ENCODE measurements around the gene FNDC1. TPM values are rescaled to one million over a fixed set of nuclear protein-coding genes. Genes with fewer than 3 reads are reported as not detected.

Gene FNDC1
- total RNA-seq, 1 donor from 2014 or later = 6.3 TPM

DNA sequence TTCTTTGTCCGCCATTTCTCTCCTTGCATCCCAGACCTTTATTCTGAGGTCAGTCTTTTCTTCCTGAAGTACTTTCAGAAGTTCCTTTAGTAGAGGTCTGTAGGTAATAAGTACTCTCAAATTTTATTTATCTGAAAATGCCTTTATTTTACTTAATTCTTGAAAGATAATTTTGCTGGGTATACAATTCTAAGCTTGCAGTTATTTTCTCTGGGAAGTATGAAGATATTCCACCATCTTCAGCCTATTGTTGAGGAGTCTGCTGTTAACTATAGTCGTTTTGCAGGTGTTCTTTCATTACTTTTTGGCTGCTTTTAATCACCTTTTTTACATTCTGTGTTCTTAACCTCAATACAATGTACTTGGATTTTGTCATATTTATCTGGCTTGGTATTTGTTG, 13.5 kb upstream of the FNDC1 start:
- H3K9ac ChIP-seq (ENCODE audit: low read length) = no peak overlapping the region
- no peak overlapping the region for H2AFZ ChIP-seq (ENCODE audit: low read depth, low read length)
- H3K9me3 ChIP-seq (ENCODE audit: insufficient read depth, low read depth, low read length) = peaks cover 3% of the 10 kb centered on the region
- Mint-ChIP-seq H3K4me3 (ENCODE audit: unreplicated experiment) (no peak overlapping the region), H3K36me3 (ENCODE audit: low read depth, unreplicated experiment) (no peaks in the 10 kb centered on the region), H3K9me3 (ENCODE audit: unreplicated experiment) (peaks cover 7% of the 10 kb centered on the region), H3K27ac (ENCODE audit: unreplicated experiment) (no peak overlapping the region), H3K4me1 (ENCODE audit: low read depth, unreplicated experiment) (no peaks in the 10 kb centered on the region), H3K27me3 (ENCODE audit: low read depth, unreplicated experiment) (no peaks in the 10 kb centered on the region)
- TF ChIP-seq, protein P1, sequence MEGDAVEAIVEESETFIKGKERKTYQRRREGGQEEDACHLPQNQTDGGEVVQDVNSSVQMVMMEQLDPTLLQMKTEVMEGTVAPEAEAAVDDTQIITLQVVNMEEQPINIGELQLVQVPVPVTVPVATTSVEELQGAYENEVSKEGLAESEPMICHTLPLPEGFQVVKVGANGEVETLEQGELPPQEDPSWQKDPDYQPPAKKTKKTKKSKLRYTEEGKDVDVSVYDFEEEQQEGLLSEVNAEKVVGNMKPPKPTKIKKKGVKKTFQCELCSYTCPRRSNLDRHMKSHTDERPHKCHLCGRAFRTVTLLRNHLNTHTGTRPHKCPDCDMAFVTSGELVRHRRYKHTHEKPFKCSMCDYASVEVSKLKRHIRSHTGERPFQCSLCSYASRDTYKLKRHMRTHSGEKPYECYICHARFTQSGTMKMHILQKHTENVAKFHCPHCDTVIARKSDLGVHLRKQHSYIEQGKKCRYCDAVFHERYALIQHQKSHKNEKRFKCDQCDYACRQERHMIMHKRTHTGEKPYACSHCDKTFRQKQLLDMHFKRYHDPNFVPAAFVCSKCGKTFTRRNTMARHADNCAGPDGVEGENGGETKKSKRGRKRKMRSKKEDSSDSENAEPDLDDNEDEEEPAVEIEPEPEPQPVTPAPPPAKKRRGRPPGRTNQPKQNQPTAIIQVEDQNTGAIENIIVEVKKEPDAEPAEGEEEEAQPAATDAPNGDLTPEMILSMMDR (IDR thresholded peaks at IDR 0.05; ENCODE audit: insufficient read depth, low read depth, low read length) = no peak
- no peak for TF ChIP-seq EZH2 (IDR thresholded peaks at IDR 0.05; ENCODE audit: insufficient read depth, low read length)
- H3K79me2 ChIP-seq (ENCODE audit: insufficient read depth, low read length) = no peaks in the 10 kb centered on the region
- FAIRE-seq (no peak), DNase-seq (ENCODE audit: low read depth) (no peak)
- no peaks in the 10 kb centered on the region for H3K27me3 ChIP-seq (ENCODE audit: insufficient read depth, low read length)
- H3K4me2 ChIP-seq (ENCODE audit: low read length) = no peak overlapping the region
- H4K20me1 ChIP-seq (ENCODE audit: insufficient read depth, low read length) = no peaks in the 10 kb centered on the region
- H3K36me3 ChIP-seq (ENCODE audit: insufficient read depth, low read length) = no peaks in the 10 kb centered on the region
- H3K27ac ChIP-seq (ENCODE audit: low read depth, low read length) = no peak overlapping the region
- H3K4me3 ChIP-seq (ENCODE audit: insufficient read depth, low read depth, low read length) = no peak overlapping the region
- no peaks in the 10 kb centered on the region for H3K4me1 ChIP-seq (ENCODE audit: insufficient read depth, low read length)

- H3K9me3 Mint-ChIP-seq (ENCODE audit: unreplicated experiment) = peaks cover 7% of the 10 kb centered on the region
- DNase-seq (ENCODE audit: low read depth) (no peak), FAIRE-seq (no peak)
- no peaks in the 10 kb centered on the region for H3K27me3 Mint-ChIP-seq (ENCODE audit: low read depth, unreplicated experiment)
- no peak overlapping the region for H3K4me3 ChIP-seq (ENCODE audit: insufficient read depth, low read depth, low read length)
- no peaks in the 10 kb centered on the region for H4K20me1 ChIP-seq (ENCODE audit: insufficient read depth, low read length)
- H3K79me2 ChIP-seq (ENCODE audit: insufficient read depth, low read length) = no peaks in the 10 kb centered on the region
- no peaks in the 10 kb centered on the region for H3K36me3 Mint-ChIP-seq (ENCODE audit: low read depth, unreplicated experiment)
- TF ChIP-seq, protein P1 (IDR thresholded peaks at IDR 0.05; ENCODE audit: insufficient read depth, low read depth, low read length) = no peak
- no peak for TF ChIP-seq EZH2 (IDR thresholded peaks at IDR 0.05; ENCODE audit: insufficient read depth, low read length)
- H2AFZ ChIP-seq (ENCODE audit: low read depth, low read length) = no peak overlapping the region
- H3K4me1 Mint-ChIP-seq (ENCODE audit: low read depth, unreplicated experiment) = no peaks in the 10 kb centered on the region
- H3K4me2 ChIP-seq (ENCODE audit: low read length) = no peak overlapping the region
- H3K9me3 ChIP-seq (ENCODE audit: insufficient read depth, low read depth, low read length) = peaks cover 5% of the 10 kb centered on the region
- no peak overlapping the region for H3K27ac ChIP-seq (ENCODE audit: low read depth, low read length)
- H3K36me3 ChIP-seq (ENCODE audit: insufficient read depth, low read length) = no peaks in the 10 kb centered on the region
- H3K9ac ChIP-seq (ENCODE audit: low read length) = no peak overlapping the region
- H3K27me3 ChIP-seq (ENCODE audit: insufficient read depth, low read length) = no peaks in the 10 kb centered on the region
- no peak overlapping the region for H3K4me3 Mint-ChIP-seq (ENCODE audit: unreplicated experiment)
- no peaks in the 10 kb centered on the region for H3K4me1 ChIP-seq (ENCODE audit: insufficient read depth, low read length)
- no peak overlapping the region for H3K27ac Mint-ChIP-seq (ENCODE audit: unreplicated experiment)
Measured at GRCh38 chr6:159156089-159156488, 13.1 kb upstream of the FNDC1 start.

DNA sequence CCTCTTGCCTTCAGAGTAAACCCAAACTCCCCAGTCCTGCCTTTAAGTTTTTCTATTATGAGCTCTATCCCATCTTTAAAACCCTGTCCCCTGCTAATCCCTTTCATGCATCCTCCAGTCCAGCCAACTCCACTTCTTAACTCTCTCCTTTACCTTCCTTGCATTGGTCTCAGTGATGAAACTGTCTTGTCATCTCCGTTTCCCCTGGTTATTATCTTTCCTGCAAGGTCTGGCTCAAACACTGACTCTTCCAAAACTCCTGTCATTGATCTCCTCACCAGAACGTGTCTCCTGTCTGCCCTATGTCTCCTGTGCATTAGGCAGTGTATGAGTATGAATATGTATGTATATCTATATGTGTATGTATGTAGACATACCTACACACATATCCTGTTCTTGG, 11.8 kb upstream of the FNDC1 start:
- no peak overlapping the region for H3K4me3 ChIP-seq (ENCODE audit: insufficient read depth, low read depth, low read length)
- FAIRE-seq (no peak), DNase-seq (ENCODE audit: low read depth) (no peak)
- Mint-ChIP-seq H3K4me3 (ENCODE audit: unreplicated experiment) (no peak overlapping the region), H3K36me3 (ENCODE audit: low read depth, unreplicated experiment) (no peaks in the 10 kb centered on the region), H3K27ac (ENCODE audit: unreplicated experiment) (no peak overlapping the region), H3K4me1 (ENCODE audit: low read depth, unreplicated experiment) (no peaks in the 10 kb centered on the region), H3K27me3 (ENCODE audit: low read depth, unreplicated experiment) (peaks cover 3% of the 10 kb centered on the region), H3K9me3 (ENCODE audit: unreplicated experiment) (peaks cover 10% of the 10 kb centered on the region)
- TF ChIP-seq EZH2 (IDR thresholded peaks at IDR 0.05; ENCODE audit: insufficient read depth, low read length) = no peak
- TF ChIP-seq, protein P1 (IDR thresholded peaks at IDR 0.05; ENCODE audit: insufficient read depth, low read depth, low read length) = no peak
- no peaks in the 10 kb centered on the region for H3K27me3 ChIP-seq (ENCODE audit: insufficient read depth, low read length)
- H3K79me2 ChIP-seq (ENCODE audit: insufficient read depth, low read length) = no peaks in the 10 kb centered on the region
- no peak overlapping the region for H3K9ac ChIP-seq (ENCODE audit: low read length)
- H3K4me2 ChIP-seq (ENCODE audit: low read length) = no peak overlapping the region
- no peaks in the 10 kb centered on the region for H4K20me1 ChIP-seq (ENCODE audit: insufficient read depth, low read length)
- H3K4me1 ChIP-seq (ENCODE audit: insufficient read depth, low read length) = no peaks in the 10 kb centered on the region
- no peaks in the 10 kb centered on the region for H3K36me3 ChIP-seq (ENCODE audit: insufficient read depth, low read length)
- no peak overlapping the region for H2AFZ ChIP-seq (ENCODE audit: low read depth, low read length)
- no peak overlapping the region for H3K27ac ChIP-seq (ENCODE audit: low read depth, low read length)
- H3K9me3 ChIP-seq (ENCODE audit: insufficient read depth, low read depth, low read length) = peaks cover 5% of the 10 kb centered on the region
